GM18867 (cell line): ENCODE measurements around the gene TLE1.
A peak's percentile ranks its signal among the peaks of the same experiment; 100 is the strongest.
"Not testable (repeated sequence)": the region's sequence is repeated elsewhere in the genome, so short reads cannot be mapped to it uniquely, and the experiment has no call there.

ENCODE experiments used
- ATAC-seq: cut with Tn5 transposase; IDR thresholded peaks from one replicate; pipeline ENCODE4 v1.9.1; 2021; ENCODE audit warnings: mild to moderate bottlenecking, moderate library complexity; ENCODE audit not compliant: unreplicated experiment

Gene TLE1

DNA sequence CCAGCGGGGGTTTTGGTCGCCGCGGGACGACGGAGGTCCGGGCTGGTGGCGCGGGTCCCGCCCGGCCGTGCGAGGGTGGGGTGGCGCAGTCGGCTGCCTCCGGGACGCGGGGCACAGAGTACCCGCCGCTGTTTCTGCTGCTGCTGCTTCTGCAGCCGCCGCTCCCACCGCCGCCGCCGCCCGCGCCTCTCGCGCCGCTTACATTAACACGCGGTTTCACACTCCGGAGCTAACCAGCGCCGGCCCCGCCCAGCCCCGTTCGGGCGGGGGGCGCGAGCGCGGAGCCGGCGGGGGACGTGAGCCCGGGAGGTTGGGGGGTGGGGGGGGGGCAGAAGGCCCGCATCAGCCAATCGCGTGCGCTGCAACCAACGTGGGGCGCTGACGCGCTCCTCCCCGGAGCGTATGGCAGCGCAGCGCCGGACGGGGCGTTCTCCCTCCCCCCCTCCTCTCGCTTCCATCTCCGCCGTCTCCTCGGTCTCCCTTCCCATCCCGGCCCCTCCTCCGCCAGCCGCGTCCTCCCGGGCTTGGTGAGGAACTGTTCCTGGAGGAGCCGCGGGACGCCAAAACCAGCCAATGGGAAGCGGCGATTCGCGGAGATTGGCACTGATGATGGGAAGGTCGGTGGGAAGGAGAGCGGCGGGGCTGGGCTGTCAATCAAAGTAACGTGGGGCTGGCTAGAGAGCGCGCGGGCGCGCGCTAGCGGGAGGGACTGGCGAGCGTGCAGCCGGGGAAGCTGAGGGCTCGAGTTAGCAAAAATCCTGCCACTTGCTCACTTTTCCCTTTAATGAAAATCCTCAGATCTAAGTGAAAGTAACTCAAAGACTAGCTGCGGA, at the start of gene TLE1:
Gene TLE1, minus strand, starts transcription at position 205 of the 833 bp plus-strand sequence. CDS start 1,307 bp downstream, outside the sequence.
- ATAC-seq: peak; percentile 76

DNA sequence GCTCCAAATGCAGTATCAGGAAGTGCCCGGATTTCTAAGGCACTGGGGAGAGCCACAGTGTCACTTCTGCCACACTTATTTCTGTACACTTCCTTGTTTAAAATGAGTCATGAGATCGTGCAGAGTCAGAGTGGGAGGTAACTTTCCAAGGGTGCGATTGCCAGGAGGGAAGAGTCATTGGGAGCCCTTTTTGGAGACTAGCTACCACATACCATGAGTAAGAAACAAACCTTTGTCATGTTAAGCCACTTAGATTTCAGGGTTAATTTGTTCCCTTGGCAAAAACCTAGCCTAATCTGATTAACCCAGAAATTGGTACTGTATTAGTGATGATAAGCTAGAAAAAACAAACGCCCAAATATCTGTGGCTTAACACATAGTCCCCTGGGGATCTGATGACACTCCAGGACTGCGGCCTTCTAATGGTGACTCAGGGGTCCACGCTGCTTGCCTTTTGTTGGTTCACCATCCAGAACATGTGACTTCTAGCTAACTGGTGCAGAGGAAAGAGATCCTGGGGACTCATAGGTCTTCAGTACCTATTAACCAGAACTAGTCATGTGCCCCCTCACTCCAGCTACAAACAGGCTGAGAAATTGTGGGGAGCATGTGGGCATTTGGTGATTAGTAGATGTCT, 48.6 kb upstream of the TLE1 start:
- peak; percentile 60 for ATAC-seq

DNA sequence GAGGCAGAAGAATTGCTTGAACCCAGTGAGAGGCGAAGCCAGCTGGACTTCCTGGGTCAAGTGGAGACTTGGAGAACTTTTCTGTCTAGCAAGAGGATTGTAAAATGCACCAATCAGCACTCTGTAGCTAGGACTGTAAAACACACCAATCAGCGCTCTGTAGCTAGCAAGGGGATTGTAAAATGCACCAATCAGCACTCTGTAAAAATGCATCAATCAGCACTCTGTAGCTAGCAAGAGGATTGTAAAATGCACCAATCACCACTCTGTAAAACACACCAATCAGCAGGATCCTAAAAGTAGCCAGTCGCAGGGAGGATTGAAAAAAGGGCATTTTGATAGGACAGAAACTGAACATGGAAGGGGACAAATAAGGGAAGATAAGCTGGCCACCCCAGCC, 41.2 kb upstream of the TLE1 start:
- not testable (repeated sequence) for ATAC-seq

DNA sequence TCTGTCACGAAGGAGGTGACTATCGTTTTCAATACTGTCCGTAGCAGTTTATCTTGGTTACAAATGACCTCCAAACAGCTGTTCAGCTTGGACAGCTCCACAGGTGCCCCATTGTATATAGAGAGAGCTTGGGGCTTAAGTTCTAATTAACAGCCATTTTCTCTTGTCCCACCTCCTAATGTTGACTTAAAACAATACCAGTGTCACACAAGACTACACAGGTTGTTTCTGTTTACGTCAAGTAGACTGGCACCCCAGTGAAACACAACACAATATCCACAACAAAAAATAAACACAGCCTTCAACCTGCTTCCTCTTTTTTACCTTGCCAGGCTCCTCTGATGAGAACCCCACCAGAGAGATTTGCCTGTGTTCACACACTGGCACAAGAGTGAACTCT, 39.8 kb upstream of the TLE1 start:
- ATAC-seq: peak; percentile 82

DNA sequence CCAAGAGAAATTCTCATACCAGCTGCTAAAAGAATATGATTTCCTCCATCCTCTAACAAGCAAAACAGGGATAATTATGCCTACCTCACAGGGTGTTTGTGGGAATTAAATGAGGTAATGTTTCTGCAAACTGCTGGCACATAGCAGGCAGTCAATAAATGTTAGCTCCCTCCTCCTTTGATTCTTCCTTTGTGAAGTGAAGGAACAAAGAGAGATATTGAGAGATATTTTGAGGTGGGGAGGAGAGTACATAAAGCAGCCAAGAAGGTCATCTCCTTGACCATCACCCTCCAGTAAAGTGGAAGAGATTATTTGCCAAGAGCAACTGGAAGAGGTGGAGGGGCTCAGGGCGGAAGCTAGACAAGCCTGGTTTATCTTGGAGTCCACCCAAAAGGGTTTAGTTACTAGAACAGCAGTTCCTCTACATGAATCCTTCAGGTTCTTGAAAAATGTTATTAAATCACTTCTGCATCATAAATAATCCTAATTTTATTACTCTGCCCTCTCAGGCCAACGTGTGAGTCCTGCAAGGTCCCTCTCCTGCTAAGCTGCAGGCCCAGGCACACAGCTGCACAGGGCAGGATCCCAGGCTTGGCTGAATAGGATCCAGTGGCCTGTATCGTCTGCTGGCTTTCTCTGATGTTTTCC, 35.0 kb upstream of the TLE1 start:
- no peak for ATAC-seq

DNA sequence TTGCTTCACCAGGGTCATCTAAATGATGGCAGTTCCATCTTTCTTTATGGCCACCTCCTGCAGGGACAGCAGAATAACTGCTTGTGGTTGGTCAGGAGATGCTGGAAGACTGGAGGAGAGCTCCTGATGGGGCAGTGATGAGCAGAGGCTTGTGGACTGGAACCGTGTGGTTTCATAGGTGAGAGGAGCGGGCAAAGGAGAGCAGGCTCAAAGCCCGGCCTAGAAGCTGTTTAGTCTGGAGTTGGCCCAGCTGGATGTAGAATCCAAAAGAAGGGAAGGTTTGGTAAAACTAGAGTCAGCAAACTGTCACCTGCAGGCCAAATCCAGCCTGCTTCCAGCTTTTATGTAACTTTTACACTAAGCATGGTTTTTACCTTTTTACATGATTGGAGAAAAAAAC, 32.9 kb upstream of the TLE1 start:
- ATAC-seq: no peak

DNA sequence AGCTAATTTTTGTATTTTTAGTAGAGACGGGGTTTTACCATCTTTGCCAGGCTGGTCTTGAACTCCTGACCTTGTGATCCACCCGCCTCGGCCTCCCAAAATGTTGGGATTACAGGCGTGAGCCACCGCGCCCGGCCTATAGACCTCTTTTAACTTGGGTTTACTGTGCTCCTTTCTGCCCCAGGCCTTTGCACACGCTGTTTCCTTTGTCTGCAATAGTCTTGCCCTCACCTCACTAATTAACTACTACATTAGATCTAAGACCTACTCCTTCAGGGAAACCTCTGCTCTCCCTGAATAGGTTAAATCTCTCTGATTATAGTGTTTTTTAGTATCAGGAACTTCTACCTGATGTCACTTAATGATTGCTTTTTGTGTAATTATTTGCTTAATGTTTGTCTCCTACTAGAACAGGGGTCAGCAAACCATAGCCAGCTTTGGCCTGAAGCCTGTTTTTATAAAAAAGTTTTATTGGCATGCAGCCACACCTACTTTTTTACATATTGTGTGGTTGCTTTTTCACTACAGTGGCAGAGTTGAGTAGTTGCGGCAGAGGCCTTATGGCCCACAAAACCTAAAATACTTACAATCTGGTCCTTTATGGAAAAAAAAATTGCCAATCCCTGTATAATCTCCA, 31.2 kb upstream of the TLE1 start:
- no peak for ATAC-seq

DNA sequence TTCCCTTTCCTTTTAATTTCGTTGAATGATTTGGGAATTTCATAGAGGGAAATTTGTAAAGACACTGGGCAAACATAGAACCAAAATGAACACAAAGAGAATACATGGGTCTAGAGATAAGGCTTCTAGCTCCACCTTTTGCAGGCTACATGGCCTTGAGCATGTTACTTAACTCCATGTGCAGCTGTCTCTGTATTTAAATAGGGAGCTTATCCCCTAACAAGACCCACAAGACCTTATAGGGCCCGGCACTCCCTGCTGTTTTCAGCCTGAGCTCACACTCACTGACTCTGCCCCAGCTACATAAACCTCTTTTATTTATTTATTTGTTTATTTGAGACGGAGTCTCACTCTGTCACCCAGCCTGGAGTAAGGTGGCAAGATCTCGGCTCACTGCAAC, 30.6 kb upstream of the TLE1 start:
- ATAC-seq: no peak

DNA sequence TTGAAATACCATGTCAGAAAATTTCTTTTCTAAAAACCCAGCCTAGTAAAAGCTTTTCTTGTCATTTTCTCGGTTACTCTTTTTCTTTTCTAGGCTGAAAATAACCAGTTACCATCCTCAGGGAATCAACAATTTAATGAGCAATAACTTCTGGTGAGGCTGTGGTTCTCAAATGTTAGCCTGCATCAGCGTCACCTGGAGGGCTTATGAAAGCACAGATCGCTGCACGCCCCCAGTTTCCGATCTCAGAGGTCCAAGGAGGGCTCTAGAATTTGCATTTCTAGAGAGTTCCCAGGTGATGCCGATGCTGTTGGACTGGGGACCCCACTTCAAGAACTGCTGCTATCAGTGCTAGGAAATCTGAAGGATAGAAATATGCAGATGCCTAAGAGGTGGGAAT, 28.9 kb upstream of the TLE1 start:
- ATAC-seq: peak; percentile 54

DNA sequence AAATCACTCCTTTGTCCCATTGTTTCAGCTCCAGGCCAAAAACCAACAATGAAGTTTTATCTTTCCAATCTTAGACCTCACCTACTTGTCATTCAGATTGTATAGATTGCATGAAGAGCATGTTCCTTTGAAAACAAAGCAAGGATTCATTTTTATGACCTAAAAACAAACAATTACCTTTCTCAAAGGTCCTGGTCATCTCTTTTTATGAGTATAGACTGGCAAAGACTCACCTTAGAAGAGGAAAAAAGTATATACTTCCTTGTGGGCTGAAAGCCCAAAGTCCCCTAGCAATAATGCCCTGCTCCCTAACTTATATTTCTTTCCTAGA, 28.4 kb upstream of the TLE1 start:
- no peak for ATAC-seq

DNA sequence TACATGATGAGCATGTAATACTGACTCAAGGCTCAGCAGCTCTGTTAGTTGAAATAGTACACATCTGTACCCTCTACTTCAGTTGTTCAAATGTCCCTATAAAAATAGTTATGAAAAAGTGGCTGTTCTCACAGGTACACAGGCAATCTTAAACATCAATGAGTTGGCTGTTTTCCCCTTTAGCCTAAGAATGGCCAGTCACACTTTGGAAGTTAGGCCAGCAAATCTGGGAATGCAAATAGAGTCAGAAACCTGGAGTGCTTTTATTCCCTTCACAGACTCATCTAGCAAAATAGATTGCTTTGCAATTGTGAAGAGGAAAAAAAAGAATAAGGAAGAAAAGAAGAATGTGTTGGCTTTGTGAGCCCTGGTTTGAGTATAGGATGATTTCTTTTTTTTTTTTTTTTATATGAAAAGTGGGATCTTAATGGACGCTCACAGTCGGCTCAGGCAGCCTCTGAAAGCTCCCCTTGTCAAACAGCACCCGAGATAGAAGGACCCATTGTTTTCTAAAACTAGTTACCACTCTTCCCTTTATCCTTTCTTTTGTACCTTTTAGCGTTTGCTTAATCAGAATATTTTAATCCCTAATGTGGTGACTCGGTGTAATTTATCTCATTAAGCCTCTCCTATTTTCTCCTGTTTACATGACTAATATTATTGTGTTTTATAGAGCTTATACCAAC, 27.9 kb upstream of the TLE1 start:
- ATAC-seq: no peak

DNA sequence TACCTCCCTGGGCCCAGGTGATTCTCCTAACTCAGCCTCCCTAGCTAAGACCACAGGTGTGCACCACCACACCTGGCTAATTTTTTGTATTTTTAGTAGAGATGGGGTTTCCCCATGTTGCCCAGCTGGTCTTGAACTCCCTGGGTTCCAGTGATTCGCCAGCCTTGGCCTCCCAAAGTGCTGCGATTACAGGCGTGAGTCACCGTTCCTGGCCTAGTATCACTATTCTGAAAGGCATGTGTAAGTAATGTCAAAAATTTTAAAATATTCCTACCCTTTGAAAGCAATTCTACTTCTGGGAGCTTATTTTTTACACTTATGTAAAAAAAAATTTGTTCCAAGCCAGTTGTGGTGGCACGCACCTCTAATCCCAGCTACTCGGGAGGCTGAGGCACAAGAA, 27.1 kb upstream of the TLE1 start:
- no peak for ATAC-seq

DNA sequence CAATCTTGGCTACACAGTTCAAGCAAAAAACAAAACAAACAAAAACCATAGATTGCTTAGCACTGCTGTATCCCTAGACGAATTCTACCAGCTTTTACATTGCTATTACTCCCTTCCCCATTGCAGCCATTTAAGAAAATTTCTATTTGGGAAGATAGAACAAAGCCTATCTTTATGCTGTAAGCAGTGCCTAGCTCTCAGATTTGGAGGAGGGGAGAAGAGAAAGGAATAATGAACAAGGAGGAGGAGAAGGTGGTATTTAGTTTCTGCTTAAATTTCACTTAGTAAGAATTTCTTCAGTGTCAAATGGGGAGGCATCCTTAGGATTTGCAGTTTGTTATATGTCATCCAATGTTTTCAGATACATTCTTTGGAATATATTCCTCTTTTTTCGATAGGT, 16.2 kb upstream of the TLE1 start:
- ATAC-seq: no peak

DNA sequence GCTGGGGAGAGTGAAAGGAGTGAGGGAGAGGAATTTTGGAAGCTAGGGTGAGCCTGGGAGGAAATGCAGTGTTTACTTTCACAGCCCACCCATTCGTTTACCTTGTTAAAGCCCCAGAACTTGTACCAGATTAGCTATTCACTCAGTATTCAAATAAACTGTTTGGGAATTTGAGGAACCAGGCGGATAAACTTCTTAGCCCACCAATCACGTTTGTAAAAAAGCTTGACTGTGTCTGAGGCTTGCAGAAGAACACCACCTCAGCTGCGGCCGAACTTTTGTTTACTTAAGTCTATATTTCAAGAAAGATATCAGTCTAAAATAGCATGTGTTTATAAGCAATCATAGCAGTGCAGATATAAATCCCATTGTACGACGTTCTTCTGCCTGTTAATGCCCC, 5.2 kb upstream of the TLE1 start:
- ATAC-seq: no peak

DNA sequence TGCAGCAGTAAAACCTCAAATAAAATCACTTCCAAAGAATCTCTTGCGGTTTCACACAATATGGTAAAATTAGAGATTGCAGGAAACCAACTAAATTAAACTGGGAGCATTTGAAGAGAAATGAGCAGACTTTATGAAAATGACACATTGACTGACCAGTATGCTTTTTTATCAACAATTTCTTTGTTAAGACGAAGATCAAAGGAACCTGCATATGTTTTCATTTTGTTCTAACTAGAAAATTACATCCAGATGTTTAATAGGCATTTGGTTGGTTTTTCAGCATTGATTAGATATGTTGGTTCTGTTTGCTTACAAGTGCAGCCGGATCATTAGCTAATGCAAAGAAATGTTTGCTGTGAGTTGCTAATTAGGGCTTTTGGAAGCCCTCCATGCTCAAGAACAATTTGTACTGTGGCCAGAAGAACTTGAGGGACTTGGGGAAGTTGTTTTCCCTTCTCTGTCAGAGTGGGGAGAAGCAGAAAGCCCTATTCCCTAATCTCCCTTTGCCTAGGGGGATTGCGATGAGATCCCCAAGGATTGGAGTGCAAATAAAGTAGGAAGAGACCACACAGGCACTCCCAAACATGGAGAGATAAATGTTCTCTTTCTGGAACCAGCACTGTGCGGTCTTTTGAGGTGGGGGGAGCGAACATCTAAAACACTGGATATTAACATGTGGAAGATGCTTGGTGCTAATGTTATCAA, 4.5 kb upstream of the TLE1 start:
- ATAC-seq: no peak

DNA sequence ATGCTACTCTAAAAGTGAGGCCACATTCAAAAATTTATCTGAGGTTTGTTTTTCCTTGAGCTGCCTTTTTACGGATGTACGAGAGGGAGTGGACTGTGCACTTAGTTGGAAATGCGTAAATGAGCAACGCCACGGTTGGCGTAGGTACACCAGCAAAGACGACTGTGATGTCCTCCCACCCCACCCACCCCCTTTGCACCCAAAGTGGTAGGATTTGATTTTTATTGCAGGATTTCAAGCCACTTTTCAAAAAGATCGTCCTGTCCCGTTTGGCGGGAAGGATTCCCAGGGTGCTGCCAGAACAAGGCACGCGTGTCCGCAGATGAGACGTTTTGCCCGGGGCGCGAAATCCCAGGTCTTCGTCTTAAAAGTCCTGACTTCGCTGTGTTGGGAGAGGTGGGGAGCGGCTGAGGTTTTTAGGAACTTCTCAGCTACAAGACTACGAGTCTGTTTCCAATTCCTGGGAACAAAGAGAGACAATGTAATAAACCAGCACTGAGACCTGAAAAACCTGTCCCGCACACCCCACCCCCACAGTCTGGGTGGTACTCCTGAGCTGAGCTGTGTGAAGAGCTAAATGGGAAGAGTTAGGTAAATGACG, 1.0 kb upstream of the TLE1 start:
- ATAC-seq: no peak

DNA sequence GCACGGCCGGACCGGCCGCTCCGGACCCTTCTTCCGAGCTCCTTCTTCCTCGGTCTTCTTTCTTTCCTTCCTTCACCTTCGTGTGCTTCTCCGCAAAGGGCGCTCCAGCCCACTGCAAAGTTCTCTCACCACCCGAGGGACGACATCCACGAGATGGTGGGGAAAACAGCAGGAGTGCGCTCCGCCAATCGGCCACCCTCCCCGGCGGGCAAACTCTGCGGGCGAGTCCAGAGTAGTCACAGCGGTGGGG, 329 bp downstream of the TLE1 start:
- ATAC-seq: not testable (repeated sequence)

DNA sequence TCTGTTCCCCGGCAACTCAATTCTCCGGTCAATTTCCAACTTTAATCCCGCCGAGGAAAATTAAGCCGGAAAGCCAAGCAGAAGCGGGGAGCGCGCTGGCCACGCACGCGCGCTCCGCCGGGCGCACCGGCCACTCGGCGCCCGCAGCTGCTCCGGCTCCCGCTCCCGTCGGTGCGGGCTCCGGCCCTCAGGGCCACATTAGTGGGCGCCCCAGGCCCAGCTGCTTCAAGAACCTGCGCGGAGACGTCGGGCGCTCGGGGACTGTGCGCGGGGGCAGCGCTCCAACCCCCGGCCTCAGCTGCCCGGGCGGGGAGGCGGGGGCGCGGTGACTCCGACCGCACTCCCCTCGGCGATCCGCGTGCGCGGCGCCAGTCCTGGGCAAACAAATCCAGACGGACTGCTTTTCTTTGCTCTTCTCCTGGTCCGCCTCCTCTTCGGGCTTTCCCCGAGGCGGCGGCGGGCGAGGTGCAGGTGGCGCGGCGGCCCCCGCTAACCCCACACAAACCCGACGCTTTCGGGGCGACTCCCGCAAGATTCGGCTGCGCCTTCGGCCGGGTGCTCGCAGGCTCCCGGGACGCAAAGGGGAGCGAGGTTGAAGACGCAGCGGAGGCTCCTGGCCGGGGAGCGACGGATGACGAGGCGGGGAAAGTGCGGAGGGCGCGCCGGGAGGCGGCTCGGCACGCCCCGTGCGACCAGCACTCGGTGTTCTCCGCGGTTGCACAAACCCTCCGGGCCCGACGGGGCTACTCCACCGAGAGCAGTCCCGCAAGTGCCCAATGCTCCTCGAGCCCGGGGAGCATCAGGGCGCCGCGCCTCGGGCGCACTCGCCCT, 870 bp downstream of the TLE1 start:
- ATAC-seq: peak; percentile 19

DNA sequence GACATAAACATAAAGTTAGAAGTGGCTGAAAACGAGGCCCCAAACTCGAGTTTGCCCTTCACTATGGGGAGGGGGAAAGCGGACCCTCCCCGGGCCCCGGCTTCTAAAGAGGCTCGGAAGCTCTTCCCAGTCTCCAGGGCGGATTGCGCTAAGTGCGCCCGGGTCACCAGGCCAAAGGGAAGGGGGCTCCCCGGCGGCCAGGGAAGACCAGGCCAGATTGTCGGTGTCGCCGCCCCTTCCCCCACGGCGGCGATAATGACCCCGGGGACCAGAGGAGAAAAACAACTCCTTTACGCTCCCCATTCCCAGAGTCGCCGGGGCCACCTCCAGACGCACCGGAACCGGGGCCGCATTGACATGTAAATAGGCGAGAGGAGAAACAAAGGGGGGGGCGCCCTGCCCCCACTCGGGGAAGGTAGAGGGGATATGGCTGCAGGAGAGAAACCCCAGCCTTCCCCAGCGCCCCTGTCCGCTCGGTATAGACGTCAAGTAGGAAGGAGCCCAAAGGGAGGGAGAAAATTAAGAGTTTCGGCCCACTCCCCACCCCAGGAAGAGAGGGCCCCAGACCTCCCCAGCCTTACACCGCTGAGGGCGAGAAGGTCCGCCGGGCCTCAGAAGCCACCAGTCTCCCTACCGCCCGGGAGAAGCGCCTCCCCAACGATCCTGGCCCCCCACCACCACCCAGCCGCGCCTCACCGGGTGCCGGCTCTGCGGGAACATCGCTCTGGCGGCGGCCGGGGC, 1.7 kb downstream of the TLE1 start:
- ATAC-seq: no peak
